Aorta (tissue), 5 donors: Measurements from ENCODE around the gene LHB. TPM values are rescaled to one million over a fixed set of nuclear protein-coding genes. Genes with fewer than 3 reads are reported as not detected.

ENCODE experiments used
- ATAC-seq: fragments of 200-7000 bp; cut with Tn5 transposase; one replicate; pipeline ENCODE4 v1.9.1; 2022; ENCODE audit warnings: moderate library complexity; ENCODE audit not compliant: low FRiP score
- DNase-seq, 2 donors: peaks; one replicate each; pipeline ENCODE4 v3.0.0-alpha.2; 2020
- H3K27ac ChIP-seq, 2 donors: one replicate each; pipeline ENCODE4 v1.5.1; 2013; ENCODE audit warnings: low read length in 2 of 2, mild to moderate bottlenecking in 2 of 2, moderate library complexity in 2 of 2, control low read depth in 1 of 2, inconsistent platforms in 1 of 2, low read depth in 1 of 2
- H3K27me3 ChIP-seq, 2 donors: one replicate each; pipeline ENCODE4 v1.6.1; 2013; ENCODE audit warnings: control low read depth in 1 of 2, low read length in 1 of 2, mild to moderate bottlenecking in 1 of 2, moderate library complexity in 1 of 2; ENCODE audit not compliant: insufficient read depth in 2 of 2, control insufficient read depth in 1 of 2
- H3K36me3 ChIP-seq, 2 donors: one replicate each; pipeline ENCODE4 v1.6.1; 2013; ENCODE audit warnings: control low read depth in 1 of 2, low read length in 1 of 2, mild to moderate bottlenecking in 1 of 2; ENCODE audit not compliant: insufficient read depth in 2 of 2, control insufficient read depth in 1 of 2
- H3K4me1 ChIP-seq, 2 donors: one replicate each; pipeline ENCODE4 v1.6.1; 2013; ENCODE audit warnings: low read length in 2 of 2, control low read depth in 1 of 2, mild to moderate bottlenecking in 1 of 2, moderate library complexity in 1 of 2; ENCODE audit not compliant: insufficient read depth in 2 of 2, control insufficient read depth in 1 of 2
- H3K4me3 ChIP-seq, 2 donors: one replicate each; pipeline ENCODE4 v1.5.1; 2013; ENCODE audit warnings: low read length in 2 of 2, control low read depth in 1 of 2, mild to moderate bottlenecking in 1 of 2
- H3K9me3 ChIP-seq: one replicate; pipeline ENCODE4 v1.6.1; 2013; ENCODE audit warnings: mild to moderate bottlenecking, low read length; ENCODE audit not compliant: control insufficient read depth
- WGBS, 2 donors: extraction: QIAGEN DNeasy Blood & Tissue Kit; methylation state at CpG; one replicate each; pipeline ENCODE4 v1.1.7; 2013; 5-methylcytosine and 5-hydroxymethylcytosine counted together
- intact Hi-C, 2 donors: fragments of 100-400 bp; cut with DNase I; formaldehyde crosslinking; loops; one replicate each; pipeline versions ENCODE4 v1.14.2 to v1.15.0; 2022
- polyA plus RNA-seq, 2 donors: library from polyadenylated mRNA; stranded (reverse); fragments of 200-250 nt; gene quantifications; one replicate each; pipeline ENCODE4 v1.2.3, GENCODE V29; 2013
- total RNA-seq, 2 donors: library from RNA; stranded (reverse); fragmentation: NEBNext Ultra II Directional; extraction: Animal tissue kit (Norgen Biotek cat#: 25700); gene quantifications; one replicate each; pipeline ENCODE4 v1.2.1, GENCODE V29; 2021
- donor health status: healthy with polysubstance abuse.
- donor health status: Bipolar disorder and iron deficiency.
- donor health status: DM: no; HTN: no; CAD: no.
- donor health status: DM: no; HTN: no; CAD: no.
- donor health status: DM: yes; HTN: yes; CAD: no.

The LHB gene
- total and polyA plus RNA-seq, 4 donors: 0.84 to 2.2 (median 1.8) TPM; not detected in 1

DNA sequence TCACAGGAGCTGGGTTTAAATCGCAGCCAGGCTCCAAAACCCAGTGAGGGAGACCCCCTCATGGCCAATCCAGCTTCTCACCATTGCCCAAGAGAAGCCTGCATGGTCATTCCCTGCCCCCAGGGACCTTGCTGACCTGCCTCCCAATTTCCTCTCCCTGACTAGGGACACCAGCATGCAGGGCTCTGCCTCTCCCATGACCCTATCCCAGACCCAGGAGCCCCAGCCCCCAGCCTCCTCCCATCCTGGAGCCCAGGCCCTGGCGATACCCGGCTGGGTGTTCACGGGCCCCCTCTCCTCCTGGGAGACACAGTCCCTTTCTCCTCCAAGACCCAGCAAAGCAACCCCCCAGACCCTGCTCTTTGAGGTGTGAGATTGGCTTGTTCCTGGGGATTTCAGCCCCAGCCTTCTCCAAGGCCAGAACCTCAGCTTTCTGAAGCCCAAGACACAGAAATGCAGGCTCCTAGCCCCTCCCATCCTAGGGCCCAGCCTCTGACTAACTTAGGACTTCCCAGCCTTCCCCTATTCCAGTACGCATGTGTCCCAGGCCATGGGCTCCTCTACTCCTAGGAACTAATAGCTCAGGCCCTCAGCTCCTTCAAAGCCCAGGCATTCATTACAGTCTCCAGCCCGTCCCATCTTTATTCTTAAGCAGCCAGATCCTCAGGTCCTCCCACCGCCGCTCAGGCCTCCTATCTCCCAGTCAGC lies 24.9 kb downstream of the LHB start:
- intact Hi-C loops: loop anchor here in 1 of 2 donors (2.0 to 10.0 kb wide), 2 partner anchors 27 to 153 kb away; partner anchors contain the start of gene FTL
- H3K4me3 ChIP-seq: peak overlapping the region; percentile 44 to 97
- H3K27ac ChIP-seq: peak overlapping the region; percentile 31 to 100
- 6% methylated on average over 8 of the region's 8 CpGs for WGBS, 2 donors
- no peaks in the 10 kb centered on the region for H3K4me1 ChIP-seq
- peaks cover 0 to 4% of the 10 kb centered on the region in 2 donors for H3K36me3 ChIP-seq
- no peaks in the 10 kb centered on the region for H3K9me3 ChIP-seq
- ATAC-seq: peak; percentile 76
- peak; percentile 84 to 85 for DNase-seq
- H3K27me3 ChIP-seq: no peaks in the 10 kb centered on the region

DNA sequence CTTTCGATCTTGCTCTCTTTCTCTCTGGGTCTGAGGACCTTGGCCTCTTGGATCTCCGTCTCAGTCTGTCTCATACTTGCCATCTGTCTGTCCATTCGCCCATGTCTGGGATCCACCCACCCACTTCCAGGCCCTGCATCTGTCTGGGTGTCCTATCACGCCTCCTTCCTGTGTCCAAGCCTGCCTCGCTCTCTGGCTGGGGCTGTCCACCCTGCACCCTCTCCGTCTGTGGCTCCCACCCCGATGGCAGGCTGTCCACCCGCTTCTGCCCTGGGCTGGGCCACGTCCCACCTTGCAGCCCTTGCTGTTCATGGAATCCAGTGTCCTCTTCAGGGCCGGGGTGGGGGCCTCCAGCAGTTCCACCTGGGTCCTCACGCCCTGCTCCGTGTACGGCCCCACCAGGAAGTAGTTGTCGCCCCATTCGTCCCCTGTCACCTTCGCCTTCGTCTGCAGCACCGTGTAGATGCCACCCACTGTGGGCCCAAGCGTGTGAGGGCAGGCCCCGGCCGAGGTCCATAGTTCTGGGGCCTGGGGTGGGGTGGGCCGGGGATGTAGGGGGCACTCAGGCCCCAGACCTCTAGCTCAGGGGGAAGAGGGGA lies 25.8 kb downstream of the LHB start:
- WGBS, 2 donors: 82 to 83% methylated on average over 22 of the region's 22 CpGs
- DNase-seq (no peak), ATAC-seq (no peak)
- H3K27me3 ChIP-seq: no peaks in the 10 kb centered on the region
- H3K4me3 ChIP-seq: no peak overlapping the region
- no peaks in the 10 kb centered on the region for H3K9me3 ChIP-seq
- intact Hi-C loops: loop anchor here in 1 of 2 donors (10.0 kb wide), 1 partner anchor 154 kb away; no protein-coding TSS in a partner anchor
- peaks cover 0 to 4% of the 10 kb centered on the region in 2 donors for H3K36me3 ChIP-seq
- no peak overlapping the region for H3K27ac ChIP-seq
- no peaks in the 10 kb centered on the region for H3K4me1 ChIP-seq

DNA sequence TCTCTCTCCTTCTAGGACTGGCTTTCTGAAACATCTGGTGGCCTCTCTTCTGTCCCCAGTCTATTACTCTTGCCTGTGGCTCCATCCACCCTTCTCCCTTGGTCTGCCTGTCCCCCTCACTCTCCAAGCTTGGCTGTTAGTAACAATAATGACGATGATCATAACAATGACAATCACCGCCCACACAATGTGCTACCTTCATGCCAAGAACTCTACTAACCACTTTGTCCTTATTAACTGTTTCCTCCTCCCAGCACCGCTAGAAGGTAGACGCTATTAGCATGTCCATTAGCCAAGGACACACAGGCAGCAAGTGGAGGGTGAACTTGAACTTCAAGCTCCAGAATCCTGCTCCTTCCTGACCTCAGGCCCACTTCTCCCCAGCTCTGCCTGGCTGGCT lies 26.5 kb downstream of the LHB start:
- peaks cover 0 to 4% of the 10 kb centered on the region in 2 donors for H3K36me3 ChIP-seq

DNA sequence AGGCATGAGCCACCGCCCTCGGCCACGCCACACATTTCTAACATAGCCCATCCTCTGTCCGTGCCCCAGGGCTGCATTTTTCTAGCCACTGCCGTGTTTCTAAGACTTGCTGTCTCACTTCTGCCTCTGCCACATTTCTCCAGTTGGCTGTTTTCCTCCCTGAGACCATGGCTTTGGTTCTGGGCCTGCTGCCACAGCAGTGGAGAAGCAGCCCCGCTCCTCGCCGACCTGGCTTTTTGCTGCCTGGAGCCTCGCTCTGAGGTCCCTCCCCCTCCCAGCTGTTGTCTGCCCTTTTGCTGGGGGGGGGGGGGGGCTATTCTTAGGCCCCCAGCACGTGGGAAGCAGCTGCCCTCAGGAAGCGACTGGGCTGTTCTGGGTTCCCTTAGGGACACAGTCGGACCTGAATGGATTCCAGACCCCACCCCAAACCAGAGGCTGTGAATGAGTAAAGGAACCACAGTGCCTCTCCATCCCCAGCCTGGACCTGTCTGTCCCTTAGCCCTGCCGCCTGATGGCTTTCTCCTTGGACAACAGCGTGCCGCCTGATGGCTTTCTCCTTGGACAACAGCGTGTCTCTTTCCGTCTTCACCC lies 27.1 kb downstream of the LHB start:
- Histone ChIP-seq H3K27me3 (no peaks in the 10 kb centered on the region), H3K4me1 (no peaks in the 10 kb centered on the region), H3K27ac (no peak overlapping the region), H3K36me3 (peaks cover 0 to 4% of the 10 kb centered on the region in 2 donors), H3K9me3 (no peaks in the 10 kb centered on the region), H3K4me3 (no peak overlapping the region)
- WGBS, 2 donors: 52 to 56% methylated on average over 15 to 17 of the region's 17 CpGs
- intact Hi-C loops: loop anchor here in 1 of 2 donors (10.0 kb wide), 1 partner anchor 155 kb away; no protein-coding TSS in a partner anchor
- no peak for DNase-seq
- ATAC-seq: no peak

More for the DNA sequence above, 26.5 kb downstream of the LHB start:
- Histone ChIP-seq H3K27me3 (no peaks in the 10 kb centered on the region), H3K4me3 (no peak overlapping the region), H3K4me1 (no peaks in the 10 kb centered on the region), H3K9me3 (no peaks in the 10 kb centered on the region), H3K27ac (no peak overlapping the region)
- DNase-seq: no peak
- intact Hi-C loops: loop anchor here in 1 of 2 donors (10.0 kb wide), 1 partner anchor 154 kb away; no protein-coding TSS in a partner anchor
- ATAC-seq: no peak
- 69 to 73% methylated on average over 4 of the region's 4 CpGs for WGBS, 2 donors

DNA sequence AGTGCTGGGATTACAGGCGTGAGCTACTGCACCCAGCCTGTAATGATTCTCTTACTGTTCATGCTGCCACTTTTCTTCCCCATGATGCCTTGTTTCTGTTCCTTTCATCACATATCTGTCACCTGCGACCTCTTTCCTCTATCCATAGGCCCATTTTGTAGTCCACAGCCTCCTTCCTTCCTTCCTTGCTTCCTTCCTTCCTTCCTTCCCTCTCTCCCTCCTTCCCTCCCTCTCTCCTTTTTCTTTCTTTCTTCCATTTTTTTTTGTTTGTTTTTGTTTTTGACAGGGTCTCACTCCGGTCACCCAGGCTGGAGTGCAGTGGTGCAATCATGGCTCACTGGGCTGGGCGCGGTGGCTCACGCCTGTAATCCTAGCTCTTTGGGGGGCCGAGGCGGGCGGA lies 28.0 kb downstream of the LHB start:
- no peak overlapping the region for H3K4me3 ChIP-seq
- peaks cover 0 to 4% of the 10 kb centered on the region in 2 donors for H3K36me3 ChIP-seq
- no peaks in the 10 kb centered on the region for H3K9me3 ChIP-seq
- DNase-seq (no peak), ATAC-seq (no peak)
- WGBS, 2 donors: 90 to 94% methylated on average over 9 of the region's 9 CpGs
- intact Hi-C loops: no loop called here
- H3K4me1 ChIP-seq: no peaks in the 10 kb centered on the region
- H3K27ac ChIP-seq: no peak overlapping the region
- H3K27me3 ChIP-seq: no peaks in the 10 kb centered on the region

DNA sequence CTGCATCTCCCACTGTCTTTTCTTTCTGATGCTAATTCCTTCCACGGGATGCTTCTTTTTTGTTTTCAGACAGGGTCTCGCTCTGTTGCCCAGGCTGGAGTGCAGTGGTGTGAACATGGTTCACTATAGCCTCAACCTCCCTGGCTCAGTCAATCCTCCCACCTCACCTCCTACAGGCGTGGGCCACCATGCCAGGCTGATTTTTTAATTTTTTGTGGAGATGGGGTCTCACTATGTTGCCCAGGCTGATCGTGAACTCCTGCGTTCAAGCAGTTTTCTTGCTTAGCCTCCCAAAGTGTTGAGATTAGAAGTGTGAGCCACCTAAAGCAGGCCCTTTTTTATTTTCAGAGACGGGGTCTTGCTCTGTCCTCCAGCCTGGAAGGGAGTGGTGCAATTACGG lies 28.6 kb downstream of the LHB start:
- no peak for ATAC-seq
- WGBS, 2 donors: 93 to 95% methylated on average over 7 of the region's 7 CpGs
- H3K4me3 ChIP-seq: no peak overlapping the region
- no peaks in the 10 kb centered on the region for H3K27me3 ChIP-seq
- intact Hi-C loops: no loop called here
- H3K27ac ChIP-seq: no peak overlapping the region
- DNase-seq: no peak
- peaks cover 0 to 4% of the 10 kb centered on the region in 2 donors for H3K36me3 ChIP-seq
- H3K9me3 ChIP-seq: no peaks in the 10 kb centered on the region
- no peaks in the 10 kb centered on the region for H3K4me1 ChIP-seq

DNA sequence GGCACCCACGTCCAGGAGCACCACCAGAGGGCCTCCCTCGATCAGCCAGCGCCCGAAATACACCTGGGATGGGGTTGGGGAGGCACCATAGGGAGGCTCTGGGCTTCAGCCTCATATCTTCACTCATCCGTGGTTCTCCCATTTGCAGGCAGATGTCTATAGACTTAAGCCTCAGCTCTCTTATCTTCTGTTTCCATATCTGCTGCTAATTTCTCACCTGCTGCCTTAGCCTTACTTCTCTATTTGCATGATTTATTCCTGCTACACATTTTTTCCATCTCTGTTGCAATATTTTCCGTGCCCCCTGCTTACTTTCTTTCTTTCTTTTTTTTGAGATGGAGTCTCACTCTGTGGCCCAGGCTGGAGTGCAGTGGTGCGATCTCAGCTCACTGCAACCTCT lies 29.6 kb downstream of the LHB start:
- intact Hi-C loops: no loop called here
- ATAC-seq (no peak), DNase-seq (no peak)
- no peaks in the 10 kb centered on the region for H3K4me1 ChIP-seq
- peaks cover 0 to 4% of the 10 kb centered on the region in 2 donors for H3K36me3 ChIP-seq
- no peak overlapping the region for H3K27ac ChIP-seq
- H3K4me3 ChIP-seq: no peak overlapping the region
- WGBS, 2 donors: 89 to 90% methylated on average over 3 to 7 of the region's 7 CpGs
- H3K9me3 ChIP-seq: no peaks in the 10 kb centered on the region
- H3K27me3 ChIP-seq: no peaks in the 10 kb centered on the region

DNA sequence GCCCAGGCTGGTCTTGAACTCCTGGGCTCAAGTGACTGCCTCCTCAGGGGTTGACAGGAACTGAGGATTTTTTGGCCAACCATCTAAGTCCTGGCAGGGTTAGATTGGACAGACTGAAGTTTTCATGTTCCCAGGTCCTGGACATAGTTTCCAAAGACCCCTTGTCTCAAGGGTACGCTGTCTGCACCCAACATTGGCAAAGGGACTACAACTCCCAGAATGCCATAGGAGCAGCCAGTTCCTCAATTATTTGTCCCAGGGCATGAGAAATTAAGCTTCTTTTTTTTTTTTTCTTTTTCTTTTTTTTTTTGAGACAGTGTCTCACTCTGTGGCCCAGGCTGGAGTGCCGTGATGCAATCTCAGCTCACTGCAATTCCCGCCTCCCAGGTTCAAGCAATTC lies 30.7 kb downstream of the LHB start:
- no peak for ATAC-seq
- intact Hi-C loops: no loop called here
- no peak for DNase-seq
- H3K4me3 ChIP-seq: no peak overlapping the region
- no peak overlapping the region for H3K27ac ChIP-seq
- no peaks in the 10 kb centered on the region for H3K9me3 ChIP-seq
- H3K36me3 ChIP-seq: peaks cover 0 to 6% of the 10 kb centered on the region in 2 donors
- no peaks in the 10 kb centered on the region for H3K4me1 ChIP-seq
- H3K27me3 ChIP-seq: no peaks in the 10 kb centered on the region
- 90 to 95% methylated on average over 3 of the region's 3 CpGs for WGBS, 2 donors
